ENCODE data around the gene PID1. TPM values are rescaled to one million over a fixed set of nuclear protein-coding genes. Genes with fewer than 3 reads are reported as not detected.

Gene PID1
- polyA plus RNA-seq, 3 donors = 61.8 to 117 (median 62.3) TPM

GRCh38 chr2:229048134-229048533 is 223.0 kb downstream of the PID1 start:
- H3K36me3 ChIP-seq (replicated peaks in 1 of 2; ENCODE audit: control insufficient read depth in 1 of 2, insufficient read depth in 2 of 2, low read length in 2 of 2) = no peaks in the 10 kb centered on the region
- Mint-ChIP-seq H3K36me3 (no peaks in the 10 kb centered on the region), H3K9me3 (peaks cover 5 to 28% (median 18%) of the 10 kb centered on the region in 7 donors), H3K4me3 (no peak overlapping the region), H3K27ac (no peak overlapping the region), H3K27me3 (ENCODE audit: low read depth in 3 of 3) (peaks cover 0 to 2% (median 0%) of the 10 kb centered on the region in 3 donors), H3K4me1 (no peaks in the 10 kb centered on the region)
- H3K4me3 ChIP-seq (replicated peaks in 1 of 3; ENCODE audit: low read depth in 2 of 3, low read length in 3 of 3) = no peak overlapping the region
- H3K9ac ChIP-seq (ENCODE audit: insufficient read depth, low read length, poor library complexity, severe bottlenecking) = no peak overlapping the region
- H3K4me1 ChIP-seq (ENCODE audit: control insufficient read depth in 1 of 2, insufficient read depth in 2 of 2, low read length in 2 of 2) = no peaks in the 10 kb centered on the region
- H3K27ac ChIP-seq (ENCODE audit: low read depth in 1 of 2, low read length in 2 of 2) = no peak overlapping the region
- intact Hi-C loops (cut with micrococcal nuclease) = no loop called here
- DNase-seq = no peak
- WGBS (ENCODE audit: insufficient coverage) = 50% methylated on average over 1 of the region's 2 CpGs
- no peak overlapping the region for H2AFZ ChIP-seq (ENCODE audit: insufficient read depth, low read depth, low read length, poor library complexity, severe bottlenecking)
- no peak for TF ChIP-seq CTCF (IDR thresholded peaks at IDR 0.05)
- no peak overlapping the region for H3K4me2 ChIP-seq (replicated peaks; ENCODE audit: extremely low read depth, low read length, poor library complexity, severe bottlenecking)
- H4K20me1 ChIP-seq (ENCODE audit: insufficient read depth, low read length) = peaks cover 10% of the 10 kb centered on the region
- H3K9me3 ChIP-seq (replicated peaks in 1 of 2; ENCODE audit: control insufficient read depth in 1 of 2, insufficient read depth in 1 of 2, low read length in 2 of 2) = peaks cover 36 to 69% of the 10 kb centered on the region in 2 donors
- H3K79me2 ChIP-seq (ENCODE audit: insufficient read depth, low read length) = no peaks in the 10 kb centered on the region
- no peaks in the 10 kb centered on the region for H3K27me3 ChIP-seq (ENCODE audit: control insufficient read depth in 2 of 2, insufficient read depth in 2 of 2, low read length in 2 of 2)

GRCh38 chr2:229045671-229046070 is 225.4 kb downstream of the PID1 start:
- Mint-ChIP-seq H3K36me3 (no peaks in the 10 kb centered on the region), H3K27me3 (ENCODE audit: low read depth in 3 of 3) (peaks cover 0 to 2% (median 2%) of the 10 kb centered on the region in 3 donors), H3K4me3 (no peak overlapping the region), H3K4me1 (no peaks in the 10 kb centered on the region), H3K27ac (no peak overlapping the region), H3K9me3 (peaks cover 5 to 25% (median 19%) of the 10 kb centered on the region in 7 donors)
- no peaks in the 10 kb centered on the region for H3K36me3 ChIP-seq (replicated peaks in 1 of 2; ENCODE audit: control insufficient read depth in 1 of 2, insufficient read depth in 2 of 2, low read length in 2 of 2)
- no peaks in the 10 kb centered on the region for H3K4me1 ChIP-seq (ENCODE audit: control insufficient read depth in 1 of 2, insufficient read depth in 2 of 2, low read length in 2 of 2)
- H3K4me2 ChIP-seq (replicated peaks; ENCODE audit: extremely low read depth, low read length, poor library complexity, severe bottlenecking) = no peak overlapping the region
- H3K9ac ChIP-seq (ENCODE audit: insufficient read depth, low read length, poor library complexity, severe bottlenecking) = no peak overlapping the region
- TF ChIP-seq CTCF (IDR thresholded peaks at IDR 0.05) = no peak
- 87% methylated on average over 4 of the region's 4 CpGs for WGBS (ENCODE audit: insufficient coverage)
- no peak overlapping the region for H2AFZ ChIP-seq (ENCODE audit: insufficient read depth, low read depth, low read length, poor library complexity, severe bottlenecking)
- H4K20me1 ChIP-seq (ENCODE audit: insufficient read depth, low read length) = peaks cover 10% of the 10 kb centered on the region
- intact Hi-C loops (cut with micrococcal nuclease) = no loop called here
- no peaks in the 10 kb centered on the region for H3K79me2 ChIP-seq (ENCODE audit: insufficient read depth, low read length)
- no peaks in the 10 kb centered on the region for H3K27me3 ChIP-seq (ENCODE audit: control insufficient read depth in 2 of 2, insufficient read depth in 2 of 2, low read length in 2 of 2)
- no peak overlapping the region for H3K4me3 ChIP-seq (replicated peaks in 1 of 3; ENCODE audit: low read depth in 2 of 3, low read length in 3 of 3)
- no peak for DNase-seq
- peaks cover 31 to 60% of the 10 kb centered on the region in 2 donors for H3K9me3 ChIP-seq (replicated peaks in 1 of 2; ENCODE audit: control insufficient read depth in 1 of 2, insufficient read depth in 1 of 2, low read length in 2 of 2)
- no peak overlapping the region for H3K27ac ChIP-seq (ENCODE audit: low read depth in 1 of 2, low read length in 2 of 2)
